GM18907 (cell line): ENCODE measurements around the gene LPO.
A peak's percentile ranks its signal among the peaks of the same experiment; 100 is the strongest.

ENCODE experiments used
- ATAC-seq: cut with Tn5 transposase; IDR thresholded peaks from one replicate; pipeline ENCODE4 v1.9.1; 2021; ENCODE audit warnings: mild to moderate bottlenecking, moderate library complexity; ENCODE audit not compliant: unreplicated experiment

The LPO gene

DNA sequence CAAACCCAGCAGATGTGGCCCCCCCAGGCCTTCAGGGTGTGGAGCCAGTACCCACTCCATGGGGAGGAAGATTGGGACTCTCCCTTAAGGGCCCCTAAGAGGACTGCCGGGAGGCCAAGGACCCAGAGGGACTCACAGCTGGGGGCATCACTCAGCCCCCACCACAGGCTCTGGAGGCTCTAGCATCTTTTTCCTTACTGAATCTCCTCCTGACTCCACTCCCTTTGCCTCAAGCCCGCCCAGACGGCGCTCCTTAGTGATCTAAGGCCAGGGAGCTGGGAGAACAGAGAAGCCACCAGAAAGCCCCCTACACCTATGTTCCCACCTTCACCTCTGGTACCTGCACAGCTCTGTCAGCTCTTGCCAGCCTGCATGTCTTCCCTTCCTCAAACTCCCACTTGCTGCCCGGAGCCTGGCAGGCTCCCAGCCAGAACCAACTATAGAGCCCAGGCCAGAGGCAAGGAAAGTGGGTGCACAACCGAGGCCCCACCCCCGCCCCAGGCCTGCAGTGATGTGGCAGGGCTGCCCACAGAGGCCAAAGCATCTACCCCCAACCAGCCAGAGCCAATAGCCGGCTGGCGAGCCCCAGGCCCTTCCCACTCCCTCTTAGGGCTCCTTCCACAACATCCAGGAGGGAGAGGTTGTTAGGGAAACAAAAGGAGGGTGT, 64.7 kb downstream of the LPO start:
- ATAC-seq = no peak

DNA sequence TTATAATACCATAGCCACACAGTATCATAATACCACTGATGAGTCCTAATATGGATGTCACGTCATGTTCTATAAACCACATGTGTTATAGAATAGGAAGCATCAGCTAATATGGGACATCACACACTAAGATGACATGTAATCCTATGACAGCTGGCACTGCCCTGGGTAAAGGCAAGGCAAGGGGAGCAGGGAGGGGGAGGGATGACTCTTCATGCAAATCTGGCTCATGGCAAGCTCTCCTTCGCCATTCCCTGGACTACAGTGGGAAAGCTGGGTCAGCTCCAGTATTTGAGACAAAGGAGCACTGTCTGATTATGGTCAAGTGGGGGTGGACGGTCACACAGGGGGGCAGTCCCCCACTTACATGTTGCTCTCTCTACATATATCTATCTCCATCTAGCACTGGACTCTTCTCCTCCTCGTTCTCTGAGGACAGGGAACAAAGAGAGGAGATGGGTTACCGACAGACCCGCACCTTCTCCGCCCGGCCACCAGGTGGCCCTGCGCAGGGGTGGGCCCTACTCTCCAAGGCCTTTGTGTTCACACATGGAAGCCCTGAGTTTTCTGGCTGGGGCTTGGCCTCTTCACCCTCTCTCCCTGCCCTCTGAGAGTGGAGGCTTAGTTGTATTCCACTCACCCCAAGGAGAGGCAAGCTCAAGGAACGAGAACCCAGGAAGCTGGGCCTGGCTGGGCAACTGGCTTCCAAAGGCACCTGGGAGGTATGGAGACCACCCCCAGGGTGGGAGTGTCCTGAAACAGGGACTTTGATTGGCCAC, 65.8 kb downstream of the LPO start:
- peak; percentile 50 for ATAC-seq

DNA sequence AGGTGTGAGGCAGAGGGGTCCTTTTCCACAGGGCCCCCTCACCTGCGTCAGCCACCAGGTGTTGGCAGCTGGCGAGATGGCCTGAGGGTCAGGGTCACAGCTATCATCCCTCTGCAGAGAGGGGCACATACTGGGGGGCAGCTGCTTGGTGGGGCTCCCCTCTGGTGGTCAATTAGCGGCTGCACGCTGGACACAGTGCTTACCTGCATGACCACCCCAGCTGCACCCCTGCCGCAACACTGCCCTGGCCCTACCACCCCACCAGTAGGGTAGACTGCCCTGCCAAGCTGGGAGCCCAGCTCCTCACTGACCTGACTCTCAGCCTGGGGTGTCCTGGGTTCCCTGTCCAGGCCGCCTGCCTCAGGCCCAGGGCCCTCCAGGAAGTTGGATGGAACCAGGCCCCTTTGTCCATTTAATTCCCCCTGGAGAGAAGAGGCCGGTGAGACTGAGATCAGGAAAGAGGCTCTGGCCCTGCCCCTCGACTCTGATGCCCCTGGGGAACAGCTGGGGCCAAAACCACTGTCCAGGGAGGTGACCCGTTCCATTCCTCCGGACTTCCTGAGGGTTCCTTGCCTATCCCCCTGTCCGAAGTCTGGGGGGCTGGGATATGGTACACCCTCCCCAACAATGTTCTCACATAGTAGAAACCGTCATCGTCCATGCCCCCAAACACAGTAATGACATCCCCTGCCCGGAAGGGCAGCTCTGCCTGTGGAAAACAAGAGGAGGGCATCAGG, 66.5 kb downstream of the LPO start:
- ATAC-seq = no peak

DNA sequence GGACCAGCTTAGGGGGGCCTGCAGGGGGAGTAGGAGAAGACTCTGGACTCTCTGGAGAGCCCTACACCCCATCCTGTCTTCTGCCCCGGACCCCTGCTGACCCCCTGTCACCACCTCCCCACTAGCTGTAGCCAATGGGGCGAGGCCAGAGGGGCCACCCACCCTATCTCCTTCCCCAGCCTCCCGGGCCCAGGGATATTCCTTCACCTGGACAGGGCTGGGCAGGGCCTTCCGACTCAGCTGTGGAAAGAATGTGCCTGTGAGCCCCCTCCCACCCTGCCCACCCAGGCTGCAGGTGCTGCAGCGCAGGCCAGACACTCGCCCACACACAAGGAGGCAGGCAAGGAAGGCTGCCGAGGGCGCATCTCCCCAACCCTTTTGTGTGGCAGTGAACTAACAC, 67.2 kb downstream of the LPO start:
- no peak for ATAC-seq

DNA sequence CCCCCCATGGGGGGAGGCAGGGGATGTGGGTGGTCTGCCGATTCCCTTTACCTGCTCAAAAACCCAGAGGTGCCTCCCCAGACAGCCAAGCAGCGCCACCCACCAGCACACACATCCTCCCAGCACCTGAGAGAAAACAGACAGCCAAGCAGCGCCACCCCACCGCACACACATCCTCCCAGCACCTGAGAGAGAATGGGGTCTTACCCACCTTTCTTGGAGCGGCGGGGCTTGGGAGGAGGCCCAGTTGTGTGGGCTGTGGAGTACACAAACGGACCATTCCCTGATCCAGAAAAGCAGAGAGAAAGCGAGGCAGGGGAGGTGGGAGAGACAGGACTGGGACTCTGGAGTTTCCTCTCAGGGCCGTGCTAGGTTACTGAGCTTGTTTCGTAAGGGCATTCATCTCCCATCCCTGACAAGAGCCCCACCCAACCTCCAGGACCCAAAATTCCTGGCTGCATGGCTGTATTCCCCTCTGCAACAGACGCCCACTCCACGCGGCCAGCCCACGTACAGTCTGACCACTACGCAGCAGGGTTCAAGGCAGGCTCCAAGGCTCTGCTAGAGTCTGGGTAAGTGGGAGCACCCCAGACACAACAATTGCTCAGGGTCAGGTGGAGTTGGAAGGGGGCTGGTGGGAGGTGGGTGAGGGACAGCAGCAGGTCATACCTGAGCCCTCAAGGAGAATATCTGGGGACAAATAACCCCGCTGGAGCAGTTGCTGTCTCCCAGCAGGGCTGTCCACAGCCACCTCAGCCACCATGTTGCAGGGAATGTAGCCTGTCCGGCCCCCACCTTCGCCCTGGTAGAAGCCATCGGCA, 68.0 kb downstream of the LPO start:
- no peak for ATAC-seq

DNA sequence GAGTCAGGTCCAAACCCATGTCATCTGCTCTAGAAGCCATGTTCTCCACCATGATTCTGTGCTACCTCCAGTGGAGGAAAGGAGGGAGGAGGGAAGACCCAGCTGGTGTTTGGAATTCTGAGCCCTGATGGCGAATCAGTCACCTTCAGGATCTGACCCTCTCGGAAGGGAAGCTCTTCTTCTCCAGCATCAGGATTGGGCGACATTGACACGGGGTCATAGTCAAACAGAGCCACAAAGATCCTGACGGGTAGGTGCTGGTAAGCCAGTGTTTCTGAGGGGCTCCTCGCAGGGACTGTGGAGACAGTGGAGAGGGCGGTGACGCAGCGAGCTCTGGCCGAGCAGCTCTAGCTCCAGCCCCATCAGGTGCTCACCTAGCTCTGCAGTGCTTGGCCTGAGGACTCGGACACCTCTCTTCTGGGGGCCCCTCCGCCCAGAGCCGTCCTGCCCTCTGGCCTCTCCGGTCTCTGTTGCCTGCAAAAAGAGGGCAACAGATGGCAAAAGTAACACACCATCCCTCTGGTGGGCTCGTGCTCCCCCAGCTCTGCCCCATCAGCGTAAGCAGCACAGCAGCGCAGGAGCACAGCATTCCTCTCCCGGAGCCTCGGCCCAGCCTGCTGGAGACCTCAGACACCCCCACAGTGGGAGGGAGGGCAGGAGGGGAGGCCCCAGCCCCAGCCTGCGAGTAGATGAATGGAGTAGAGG, 69.2 kb downstream of the LPO start:
- no peak for ATAC-seq

DNA sequence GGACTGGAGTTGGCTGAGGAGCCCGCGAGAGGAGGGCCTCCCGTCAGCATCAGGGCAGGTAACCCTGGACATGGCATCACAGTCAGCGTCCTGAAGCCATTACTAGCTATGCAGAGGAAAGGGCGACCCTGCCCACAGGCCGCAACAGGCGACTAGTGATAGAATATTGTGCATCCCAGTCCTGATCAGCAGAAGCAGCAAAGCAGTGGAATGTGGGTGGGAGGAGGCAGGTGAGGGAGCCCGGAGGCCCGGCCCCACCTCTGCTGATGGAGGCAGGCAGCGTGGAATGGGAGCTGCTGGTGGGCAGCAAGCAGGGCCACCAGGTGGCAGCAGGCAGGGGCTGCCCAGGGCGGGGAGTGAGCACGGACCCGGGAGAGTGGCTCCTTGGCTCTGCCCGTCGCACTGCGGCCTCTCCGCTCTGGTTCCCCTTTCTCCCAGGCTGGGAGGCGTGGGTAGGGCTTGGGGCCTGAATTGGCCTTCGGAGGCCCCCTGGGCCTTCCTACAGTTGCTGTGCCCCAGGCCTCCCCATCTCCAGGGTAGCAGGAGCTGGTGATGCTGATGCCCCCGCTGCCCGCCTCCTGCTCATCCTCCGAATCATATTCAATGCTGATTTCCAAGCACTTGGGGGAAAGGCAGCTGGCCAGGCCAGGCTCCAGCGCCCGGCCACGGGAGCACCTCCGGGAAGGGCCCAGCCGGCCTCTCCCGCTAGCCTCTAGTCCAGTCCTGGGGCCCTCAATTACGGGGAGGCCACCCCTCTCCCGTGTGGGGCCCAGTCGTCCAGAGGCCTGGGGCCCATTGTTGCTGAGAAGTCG, 70.0 kb downstream of the LPO start:
- ATAC-seq = no peak

DNA sequence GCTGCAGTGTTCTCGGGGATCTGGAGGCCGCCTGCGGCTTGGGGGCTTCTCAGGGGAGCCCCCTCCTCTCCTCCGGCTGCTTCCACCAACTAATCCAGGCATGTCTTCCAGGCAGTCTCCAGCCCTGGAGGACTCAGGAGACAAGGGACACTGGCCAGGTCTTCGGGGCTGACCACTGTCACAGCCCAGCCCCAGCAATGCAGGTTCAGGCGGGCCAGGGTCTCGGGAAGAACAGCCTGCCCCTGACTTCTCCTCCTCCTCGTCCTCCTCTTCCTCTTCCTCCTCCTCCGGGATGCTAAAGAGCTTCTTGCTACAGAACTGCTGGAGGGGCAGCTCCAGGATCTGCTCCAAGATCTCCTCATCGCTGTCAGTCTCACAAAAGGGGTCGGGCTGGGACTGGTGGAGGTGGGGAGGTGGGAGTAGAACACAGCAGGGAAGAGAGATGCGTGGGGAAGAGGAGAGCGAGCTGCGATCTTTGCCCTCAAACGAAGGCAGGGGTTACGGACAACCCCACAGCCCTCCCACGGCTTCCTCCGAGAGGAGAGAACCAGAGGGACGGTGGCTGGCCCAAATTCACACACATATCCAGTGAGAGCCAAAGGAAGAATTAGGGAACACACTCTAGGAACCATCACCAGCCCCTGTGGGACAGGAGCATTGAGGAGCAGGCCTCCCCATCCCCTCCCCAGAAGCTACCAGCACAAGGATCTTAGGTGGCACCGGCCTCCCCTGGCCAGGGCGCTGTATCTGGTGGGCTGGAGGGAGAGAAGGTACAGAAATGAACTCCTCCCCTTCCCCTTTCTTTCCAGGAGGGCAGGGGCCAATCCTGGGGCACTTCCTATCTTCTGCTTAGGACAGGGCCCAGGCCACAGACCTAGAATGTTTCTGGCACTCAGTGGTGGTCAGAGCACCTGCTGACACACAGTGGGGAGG, 70.9 kb downstream of the LPO start:
- no peak for ATAC-seq

DNA sequence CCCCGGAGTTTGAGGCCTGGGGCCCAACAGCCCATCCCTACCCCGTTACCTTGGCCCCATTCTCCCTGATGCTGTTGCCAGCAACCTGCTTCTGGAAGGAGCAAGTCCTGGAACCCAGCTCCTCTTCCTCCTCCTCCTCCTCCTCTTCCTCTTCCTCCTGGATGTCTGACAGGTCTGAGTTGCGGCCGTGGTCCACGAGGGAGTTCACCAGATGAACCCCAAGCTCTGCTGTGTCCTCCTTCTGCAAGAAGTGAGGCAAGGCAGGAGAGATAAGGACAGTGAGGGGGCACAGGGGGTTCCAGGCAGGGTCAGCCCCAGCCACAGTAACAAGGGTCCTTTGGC, 71.5 kb downstream of the LPO start:
- no peak for ATAC-seq

DNA sequence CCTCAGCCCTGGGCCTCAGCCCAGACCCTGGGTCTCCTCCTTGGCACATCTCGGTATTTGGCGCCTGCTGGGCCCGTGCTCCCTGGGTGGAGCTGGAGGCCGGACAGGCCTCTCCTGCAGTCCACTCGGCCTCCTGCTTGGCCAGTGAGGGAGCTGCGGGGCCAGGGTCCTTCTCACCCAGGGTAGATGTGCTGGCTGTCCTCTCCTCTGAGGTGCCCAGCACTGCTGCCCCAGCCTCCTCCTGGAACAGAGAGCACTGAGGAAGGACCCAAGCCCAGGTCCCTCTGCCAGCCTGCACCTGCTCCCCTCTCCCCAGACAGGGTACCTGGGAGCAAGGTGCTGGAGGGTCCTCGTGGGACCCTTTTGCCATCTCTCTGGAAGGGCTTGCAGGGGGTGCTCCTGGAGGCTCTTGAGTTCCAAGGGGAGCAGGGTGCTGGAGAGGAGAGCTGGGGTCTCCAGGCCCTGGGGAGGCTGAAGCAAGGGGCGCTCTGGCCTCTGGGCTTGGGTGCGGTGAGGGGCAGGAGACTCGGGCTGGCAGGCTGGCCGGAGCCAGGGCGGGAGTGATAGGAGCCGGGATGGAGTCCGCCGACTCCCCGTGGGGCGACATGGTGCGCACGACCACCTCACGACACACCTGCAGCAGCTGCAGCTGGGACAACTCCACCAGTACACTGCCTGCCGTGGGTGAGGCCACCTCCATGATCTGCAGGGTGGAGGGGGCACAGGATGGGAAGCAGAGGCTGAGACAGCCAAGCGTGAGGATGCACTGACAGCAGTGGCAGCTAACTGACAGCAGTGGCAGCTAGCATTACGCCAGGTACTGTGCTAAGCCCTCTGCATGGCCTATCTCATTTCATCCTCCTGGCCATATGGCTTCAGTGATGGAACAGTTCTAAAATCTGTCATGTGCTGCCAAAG, 72.4 kb downstream of the LPO start:
- ATAC-seq = no peak

DNA sequence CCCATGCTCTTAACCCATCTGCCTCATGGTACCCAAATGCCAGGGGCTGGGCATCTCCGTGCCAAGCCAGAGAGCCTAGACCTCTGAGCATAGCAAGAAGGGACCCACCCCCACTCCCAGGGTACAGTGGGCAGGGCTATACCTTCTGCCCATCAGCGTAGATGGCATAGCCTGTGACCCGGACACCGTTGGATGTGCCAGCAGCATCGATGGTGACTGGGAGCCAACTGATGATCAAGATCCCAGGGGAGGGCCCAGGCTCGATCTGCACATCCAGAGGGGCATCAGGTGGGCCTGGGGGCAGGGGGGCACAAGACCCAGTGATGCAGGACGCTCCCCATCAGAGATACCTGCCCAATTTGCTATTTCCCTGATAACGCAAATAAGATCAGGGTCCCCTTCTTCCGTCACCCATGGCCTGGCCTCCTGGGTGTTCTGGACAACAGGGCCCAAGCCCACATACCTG, 73.1 kb downstream of the LPO start:
- no peak for ATAC-seq

DNA sequence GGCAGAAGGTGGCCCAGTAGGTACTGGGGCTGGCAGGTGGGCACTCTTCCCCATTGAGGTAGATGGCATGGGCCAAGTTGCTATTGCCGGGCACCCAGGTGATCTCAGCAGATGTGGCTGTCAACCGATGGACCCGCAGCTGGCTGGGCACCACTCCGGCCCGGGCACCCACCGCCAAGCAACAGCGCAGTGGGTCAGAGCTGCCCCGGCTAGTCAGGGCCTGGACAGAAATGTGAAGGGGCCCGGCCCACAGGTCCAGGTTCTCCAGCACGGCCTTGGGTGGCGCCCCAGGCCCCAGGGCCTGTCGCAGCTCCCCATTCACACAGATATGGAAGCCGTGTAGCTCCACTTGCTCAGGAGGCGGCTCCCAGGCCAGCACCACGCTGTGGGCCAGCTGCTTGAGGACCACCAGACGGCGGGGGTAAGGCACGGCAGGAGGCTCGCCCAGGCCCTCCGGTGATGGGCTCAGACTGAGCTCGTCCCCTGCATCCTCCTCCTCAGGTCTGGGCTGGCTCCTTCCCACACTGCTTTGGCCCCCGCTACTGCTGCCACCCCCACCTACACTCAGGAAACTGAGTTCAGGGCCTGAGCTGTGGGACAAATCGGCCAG, 73.7 kb downstream of the LPO start:
- no peak for ATAC-seq

DNA sequence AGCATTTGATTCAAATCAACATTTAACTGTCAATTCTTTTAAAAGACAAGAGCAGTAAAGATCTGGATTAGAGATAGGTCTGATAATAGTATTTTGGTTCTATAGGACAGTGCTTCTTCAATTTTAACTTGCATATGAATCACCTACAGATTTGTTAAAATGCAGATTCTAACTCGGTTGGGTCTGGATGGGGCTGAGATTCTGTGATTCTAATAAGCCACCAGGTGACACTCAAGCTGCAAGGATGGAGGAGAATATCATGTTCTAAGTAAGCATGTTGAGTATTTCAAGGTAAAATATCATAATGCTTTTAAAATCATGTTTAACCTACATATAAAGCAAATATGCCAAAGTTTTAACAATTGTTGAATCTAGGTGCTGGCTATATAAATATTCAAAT, 74.4 kb downstream of the LPO start:
- ATAC-seq = no peak

DNA sequence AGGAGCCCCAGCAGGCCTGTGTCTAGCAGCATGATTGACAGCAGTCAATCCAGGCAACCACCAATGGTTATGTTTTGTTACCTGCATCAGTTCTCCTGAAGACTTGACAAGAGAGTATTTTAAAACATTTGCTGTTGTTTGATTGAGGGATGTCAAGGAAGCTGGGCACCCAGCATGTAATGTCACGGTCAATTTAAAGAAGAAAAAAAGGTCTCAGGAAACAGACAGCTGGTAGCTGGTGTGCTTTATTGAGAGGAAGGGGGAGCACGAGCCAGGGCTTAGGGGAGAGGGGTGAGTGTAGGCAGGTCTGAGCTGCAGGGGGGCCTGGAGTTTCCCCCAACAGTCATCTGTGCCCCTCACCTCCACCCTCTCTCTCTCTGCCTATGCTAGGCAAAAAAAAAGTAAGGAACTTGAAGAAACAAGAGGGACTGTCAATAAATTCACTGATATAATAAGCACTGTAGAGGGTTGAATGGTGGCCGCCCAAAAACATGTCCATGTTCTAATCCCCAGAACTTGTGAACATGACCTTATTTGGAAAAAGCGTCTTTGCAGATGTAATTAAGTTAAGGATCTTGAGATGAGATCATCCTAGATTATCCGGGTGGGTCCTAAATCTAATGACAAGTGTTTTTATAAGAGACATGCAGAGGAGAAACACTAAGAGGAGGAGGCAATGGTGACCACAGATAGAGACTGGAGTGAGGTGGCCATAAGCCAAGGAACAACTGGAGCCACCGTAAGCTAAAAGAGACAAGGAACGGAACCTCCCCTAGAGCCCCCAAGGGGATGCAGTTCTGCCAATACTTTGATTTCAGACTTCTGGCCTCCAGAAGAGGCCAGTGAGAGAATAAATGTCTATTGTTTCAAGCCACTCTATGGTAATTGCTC, 75.7 kb downstream of the LPO start:
- ATAC-seq = no peak

DNA sequence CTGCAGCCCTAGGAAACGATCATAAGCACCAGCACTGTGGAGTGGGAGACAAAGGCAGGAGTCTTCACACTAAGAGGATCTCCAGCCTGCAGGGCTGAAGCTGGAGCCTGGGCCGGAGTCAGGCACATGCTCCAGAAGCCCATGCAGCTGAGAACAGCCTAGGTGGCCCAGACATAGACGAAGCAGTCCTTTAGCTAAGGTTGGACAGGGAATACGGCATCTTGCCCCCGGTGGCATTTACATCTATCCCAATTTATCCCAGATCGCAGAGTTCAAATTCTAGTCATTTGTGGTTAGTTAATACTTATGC, 76.3 kb downstream of the LPO start:
- no peak for ATAC-seq

DNA sequence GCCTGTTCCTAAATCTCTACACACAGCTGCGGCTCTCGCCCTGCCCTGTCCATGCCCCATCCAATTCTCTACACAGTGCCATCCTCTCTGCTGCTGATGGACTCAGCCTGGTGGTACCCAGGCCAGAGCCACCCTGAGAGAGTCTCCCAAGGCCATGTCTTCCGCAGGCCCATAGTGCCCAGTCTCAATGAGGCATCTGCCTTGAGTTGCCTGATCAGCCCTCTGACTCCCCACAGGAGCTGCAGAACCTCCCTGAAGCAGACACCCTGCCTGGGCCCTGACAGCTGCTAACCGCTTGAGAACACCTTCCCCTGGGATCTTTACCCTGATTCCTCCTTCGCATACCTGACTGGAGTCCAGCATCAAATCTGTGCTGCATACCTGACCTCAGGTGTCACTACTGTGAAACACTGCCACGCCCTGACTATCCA, 76.9 kb downstream of the LPO start:
- ATAC-seq = no peak
